Suprapubic skin (tissue), 4 donors: Measurements from ENCODE around the gene STAM.

Experiments used
- EP300 ChIP-seq: sonication (generic); formaldehyde crosslinking; IDR thresholded peaks from one replicate; pipeline ENCODE4 v1.6.1; 2017; ENCODE audit warnings: antibody characterized with exemption
- POLR2AphosphoS5 ChIP-seq, 3 donors: sonication (generic); formaldehyde crosslinking; IDR thresholded peaks; one replicate each; pipeline ENCODE4 v1.6.1; 2017; ENCODE audit warnings: antibody characterized with exemption in 3 of 3
- TF ChIP-seq, protein P1 (sequence below), 2 donors: fragments of 200-600 bp in 1 of 2; fragments of 450-650 bp in 1 of 2; sonication (generic) in 1 of 2; IDR thresholded peaks; one replicate each; pipeline ENCODE4 v1.5.1; 2016 to 2019; ENCODE audit warnings: antibody characterized with exemption in 2 of 2, mild to moderate bottlenecking in 1 of 2, moderate library complexity in 1 of 2

- TF ChIP-seq EP300, result no peak
- TF ChIP-seq, protein P1, sequence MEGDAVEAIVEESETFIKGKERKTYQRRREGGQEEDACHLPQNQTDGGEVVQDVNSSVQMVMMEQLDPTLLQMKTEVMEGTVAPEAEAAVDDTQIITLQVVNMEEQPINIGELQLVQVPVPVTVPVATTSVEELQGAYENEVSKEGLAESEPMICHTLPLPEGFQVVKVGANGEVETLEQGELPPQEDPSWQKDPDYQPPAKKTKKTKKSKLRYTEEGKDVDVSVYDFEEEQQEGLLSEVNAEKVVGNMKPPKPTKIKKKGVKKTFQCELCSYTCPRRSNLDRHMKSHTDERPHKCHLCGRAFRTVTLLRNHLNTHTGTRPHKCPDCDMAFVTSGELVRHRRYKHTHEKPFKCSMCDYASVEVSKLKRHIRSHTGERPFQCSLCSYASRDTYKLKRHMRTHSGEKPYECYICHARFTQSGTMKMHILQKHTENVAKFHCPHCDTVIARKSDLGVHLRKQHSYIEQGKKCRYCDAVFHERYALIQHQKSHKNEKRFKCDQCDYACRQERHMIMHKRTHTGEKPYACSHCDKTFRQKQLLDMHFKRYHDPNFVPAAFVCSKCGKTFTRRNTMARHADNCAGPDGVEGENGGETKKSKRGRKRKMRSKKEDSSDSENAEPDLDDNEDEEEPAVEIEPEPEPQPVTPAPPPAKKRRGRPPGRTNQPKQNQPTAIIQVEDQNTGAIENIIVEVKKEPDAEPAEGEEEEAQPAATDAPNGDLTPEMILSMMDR (IDR thresholded peaks at IDR 0.05), result no peak
- TF ChIP-seq POLR2AphosphoS5 (IDR thresholded peaks at IDR 0.05), result no peak
Measured at GRCh38 chr10:17649836-17650235, 5.9 kb downstream of the STAM start.
